Progenitor cell of endocrine pancreas (in vitro differentiated cells): Measurements from ENCODE around the gene ARHGAP29. TPM values are rescaled to one million over a fixed set of nuclear protein-coding genes. Genes with fewer than 3 reads are reported as not detected.
A peak's percentile ranks its signal among the peaks of the same experiment; 100 is the strongest.

Source experiments
- DNase-seq: peaks from one replicate; pipeline ENCODE4 v3.0.0; 2021; ENCODE audit warnings: low spot score; ENCODE audit not compliant: unreplicated experiment
- H3K27ac Mint-ChIP-seq: 2 replicates; pipeline ENCODE4 v1.8.0; 2021; ENCODE audit warnings: mild to moderate bottlenecking, moderate library complexity, mixed read lengths
- H3K27me3 Mint-ChIP-seq: 2 replicates; pipeline ENCODE4 v1.8.0; 2021; ENCODE audit warnings: mixed read lengths
- H3K36me3 Mint-ChIP-seq: 2 replicates; pipeline ENCODE4 v1.8.0; 2022; ENCODE audit warnings: mixed read lengths; ENCODE audit not compliant: insufficient read depth
- H3K4me1 Mint-ChIP-seq: 2 replicates; pipeline ENCODE4 v1.8.0; 2021; ENCODE audit warnings: low read depth, mixed read lengths
- H3K4me3 Mint-ChIP-seq: 2 replicates; pipeline ENCODE4 v1.8.0; 2021; ENCODE audit warnings: low read depth, mild to moderate bottlenecking, moderate library complexity, mixed read lengths
- H3K9me3 Mint-ChIP-seq: 2 replicates; pipeline ENCODE4 v1.8.0; 2021; ENCODE audit warnings: low read depth, mixed read lengths
- total RNA-seq: library from RNA; stranded (reverse); gene quantifications from 2 replicates; pipeline ENCODE4 v1.2.1, GENCODE V29; 2021
- TF ChIP-seq, protein P1 (sequence below): fragments of 200-600 bp; sonication (generic); IDR thresholded peaks from one replicate; pipeline ENCODE4 v1.5.0; 2021; ENCODE audit warnings: antibody characterized with exemption, mild to moderate bottlenecking; ENCODE audit not compliant: unreplicated experiment

ARHGAP29 gene
- total RNA-seq, 1 donor from 2014 or later = 12.4 TPM

DNA sequence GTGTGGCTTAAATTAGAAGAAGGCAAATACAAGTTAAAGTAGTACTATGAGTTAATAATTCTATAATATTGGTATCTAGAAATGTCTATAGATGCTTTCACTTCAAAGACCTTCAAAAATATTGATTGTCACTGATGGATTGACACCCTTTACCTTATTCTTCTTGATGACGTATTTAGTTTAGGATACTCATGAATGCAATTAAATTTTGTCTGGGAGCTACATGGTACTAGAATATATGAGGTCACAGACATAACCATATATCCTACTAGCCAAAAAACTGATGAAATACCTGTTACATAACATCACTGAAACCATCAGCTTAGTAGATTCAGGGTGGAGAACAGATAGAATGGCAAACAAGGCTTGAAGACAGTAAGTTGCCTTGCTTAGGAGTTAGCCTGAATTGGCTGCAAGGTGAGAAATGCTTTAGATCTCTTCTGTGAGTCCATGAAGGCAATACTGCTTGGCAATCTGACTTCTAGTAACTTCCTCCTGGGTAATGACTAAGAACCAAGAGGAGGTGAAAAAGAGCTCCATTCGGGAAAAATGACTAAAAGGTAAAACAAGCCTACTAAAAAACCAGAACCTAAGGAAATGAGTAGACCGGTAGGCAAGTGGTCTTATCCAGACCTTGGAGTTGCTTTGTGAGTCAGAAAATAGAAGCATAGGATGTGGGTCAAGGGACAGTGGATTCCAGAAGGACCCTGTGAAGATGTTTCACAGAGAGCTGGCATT is 16.9 kb upstream of the ARHGAP29 start:
- H3K9me3 Mint-ChIP-seq = no peaks in the 10 kb centered on the region
- H3K36me3 Mint-ChIP-seq = no peaks in the 10 kb centered on the region
- H3K4me1 Mint-ChIP-seq = peaks cover 35% of the 10 kb centered on the region
- TF ChIP-seq, protein P1, sequence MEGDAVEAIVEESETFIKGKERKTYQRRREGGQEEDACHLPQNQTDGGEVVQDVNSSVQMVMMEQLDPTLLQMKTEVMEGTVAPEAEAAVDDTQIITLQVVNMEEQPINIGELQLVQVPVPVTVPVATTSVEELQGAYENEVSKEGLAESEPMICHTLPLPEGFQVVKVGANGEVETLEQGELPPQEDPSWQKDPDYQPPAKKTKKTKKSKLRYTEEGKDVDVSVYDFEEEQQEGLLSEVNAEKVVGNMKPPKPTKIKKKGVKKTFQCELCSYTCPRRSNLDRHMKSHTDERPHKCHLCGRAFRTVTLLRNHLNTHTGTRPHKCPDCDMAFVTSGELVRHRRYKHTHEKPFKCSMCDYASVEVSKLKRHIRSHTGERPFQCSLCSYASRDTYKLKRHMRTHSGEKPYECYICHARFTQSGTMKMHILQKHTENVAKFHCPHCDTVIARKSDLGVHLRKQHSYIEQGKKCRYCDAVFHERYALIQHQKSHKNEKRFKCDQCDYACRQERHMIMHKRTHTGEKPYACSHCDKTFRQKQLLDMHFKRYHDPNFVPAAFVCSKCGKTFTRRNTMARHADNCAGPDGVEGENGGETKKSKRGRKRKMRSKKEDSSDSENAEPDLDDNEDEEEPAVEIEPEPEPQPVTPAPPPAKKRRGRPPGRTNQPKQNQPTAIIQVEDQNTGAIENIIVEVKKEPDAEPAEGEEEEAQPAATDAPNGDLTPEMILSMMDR = no peak
- DNase-seq = no peak
- H3K27me3 Mint-ChIP-seq = peaks cover 12% of the 10 kb centered on the region
- no peak overlapping the region for H3K27ac Mint-ChIP-seq
- no peak overlapping the region for H3K4me3 Mint-ChIP-seq

DNA sequence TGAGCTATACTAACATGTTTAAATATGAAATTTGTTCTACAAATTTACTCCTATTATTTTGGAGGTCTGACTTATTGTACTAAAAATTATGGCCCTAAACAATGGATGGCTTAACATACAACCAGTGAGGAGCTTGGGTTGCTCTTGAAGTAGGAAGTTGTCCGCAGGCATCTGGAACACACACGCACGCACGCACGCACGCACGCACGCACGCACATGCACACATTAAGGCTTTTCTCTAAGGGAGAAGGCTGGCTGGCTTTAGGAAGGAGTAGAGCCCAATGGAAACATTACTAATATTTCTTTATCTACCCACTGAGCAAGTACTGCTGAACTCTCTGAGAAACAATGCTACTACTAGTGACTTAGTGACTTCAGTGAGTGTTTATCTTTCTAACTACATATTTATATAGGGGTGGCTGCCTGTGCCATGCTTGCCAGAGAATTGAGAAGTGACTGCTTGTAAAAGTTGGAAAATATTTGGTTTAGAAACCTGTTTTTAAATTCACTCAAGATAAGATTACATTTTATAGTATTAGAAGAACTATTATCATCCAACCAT is 16.2 kb upstream of the ARHGAP29 start:
- TF ChIP-seq, protein P1 = no peak
- H3K27me3 Mint-ChIP-seq = peaks cover 9% of the 10 kb centered on the region

DNA sequence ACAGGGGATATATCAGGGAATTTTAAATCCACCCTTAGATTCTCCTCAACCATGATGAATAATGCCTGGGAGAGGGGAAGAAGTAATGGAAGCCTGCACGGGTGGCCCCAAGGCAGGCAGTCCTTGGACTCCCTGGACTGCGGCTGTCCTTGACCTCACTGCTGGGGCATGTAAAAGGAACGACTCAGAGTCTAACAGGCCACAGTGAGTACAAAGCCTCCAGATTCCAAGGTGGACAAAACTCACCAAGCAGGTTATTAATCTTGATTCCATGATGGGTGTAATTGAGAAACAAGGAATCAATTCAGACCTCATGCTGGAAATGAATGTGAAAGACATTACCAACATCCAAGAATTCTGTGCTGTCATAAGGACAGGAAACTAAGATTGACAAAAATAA is 13.0 kb upstream of the ARHGAP29 start:
- TF ChIP-seq, protein P1 = no peak
- H3K27ac Mint-ChIP-seq = peak overlapping the region; percentile 84
- peaks cover 20% of the 10 kb centered on the region for H3K27me3 Mint-ChIP-seq
- no peak overlapping the region for H3K4me3 Mint-ChIP-seq
- no peaks in the 10 kb centered on the region for H3K36me3 Mint-ChIP-seq
- DNase-seq = peak; percentile 27
- no peaks in the 10 kb centered on the region for H3K9me3 Mint-ChIP-seq
- peaks cover 46% of the 10 kb centered on the region for H3K4me1 Mint-ChIP-seq

More for the DNA sequence above, 16.2 kb upstream of the ARHGAP29 start:
- H3K4me3 Mint-ChIP-seq = no peak overlapping the region
- DNase-seq = no peak
- peaks cover 35% of the 10 kb centered on the region for H3K4me1 Mint-ChIP-seq
- H3K36me3 Mint-ChIP-seq = no peaks in the 10 kb centered on the region
- peak overlapping the region; percentile 52 for H3K27ac Mint-ChIP-seq
- H3K9me3 Mint-ChIP-seq = no peaks in the 10 kb centered on the region

DNA sequence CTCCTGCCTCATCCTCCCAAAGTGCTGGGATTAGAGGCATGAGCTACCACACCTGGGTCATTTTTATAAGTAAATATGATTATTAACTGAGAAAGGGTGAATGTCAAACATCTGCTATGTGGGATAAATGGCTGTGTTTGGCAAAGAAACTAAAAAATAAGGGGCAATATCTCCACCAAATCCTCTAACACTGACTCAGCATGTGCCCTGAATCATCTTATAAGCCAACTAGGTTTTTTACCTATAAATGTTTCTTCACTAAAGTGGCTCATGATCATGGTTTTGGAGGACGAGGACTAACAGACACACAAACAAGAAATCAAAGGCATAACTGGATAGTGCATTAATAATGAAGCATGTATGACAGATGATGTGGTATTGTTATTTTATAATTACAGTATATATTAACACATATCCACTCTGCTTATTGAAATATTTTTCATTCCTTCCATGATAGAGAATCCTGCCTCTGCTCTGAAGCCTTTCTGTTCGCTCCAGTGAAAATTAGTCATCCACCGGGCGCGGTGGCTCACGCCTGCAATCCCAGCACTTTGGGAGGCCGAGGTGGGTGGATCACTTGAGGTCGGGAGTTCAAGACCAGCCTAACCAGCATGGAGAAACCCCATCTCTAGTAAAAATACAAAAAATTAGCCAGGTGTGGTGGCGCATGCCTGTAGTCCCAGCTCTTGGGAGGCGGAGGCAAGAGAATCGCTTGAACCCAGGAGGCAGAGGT is 11.7 kb upstream of the ARHGAP29 start:
- no peak for DNase-seq
- Mint-ChIP-seq H3K27me3 (peaks cover 11% of the 10 kb centered on the region), H3K36me3 (peaks cover 2% of the 10 kb centered on the region), H3K27ac (no peak overlapping the region), H3K9me3 (peaks cover 2% of the 10 kb centered on the region), H3K4me3 (no peak overlapping the region), H3K4me1 (peaks cover 42% of the 10 kb centered on the region)
- TF ChIP-seq, protein P1 = no peak
